GM12878 (cell line): ENCODE data around the gene ZBTB42.

Experiments
- BMI1 ChIP-seq: fragments of 450-650 bp; IDR thresholded peaks from 2 replicates; pipeline ENCODE4 v1.6.1; 2016; ENCODE audit warnings: mild to moderate bottlenecking, moderate library complexity, borderline replicate concordance
- CTCF ChIP-seq, 3 experiments: IDR thresholded peaks in 2 of 3; conservative IDR thresholded peaks in 1 of 3; 2 replicates each; pipeline ENCODE4 v1.5.1; 2011; ENCODE audit warnings: low read depth in 3 of 3, low read length in 3 of 3, mild to moderate bottlenecking in 3 of 3, control low read depth in 2 of 3, moderate library complexity in 2 of 3, inconsistent platforms in 1 of 3, mixed read lengths in 1 of 3; ENCODE audit not compliant: control insufficient read depth in 2 of 3, insufficient read depth in 1 of 3; ENCODE audit errors: extremely low read depth in 1 of 3
- FOS ChIP-seq: IDR thresholded peaks from 3 replicates; pipeline ENCODE4 v1.6.1; 2011; ENCODE audit warnings: borderline replicate concordance; ENCODE audit not compliant: insufficient read length; ENCODE audit errors: extremely low read depth
- HDAC2 ChIP-seq: fragments of 200-600 bp; sonication (generic); IDR thresholded peaks from 2 replicates; pipeline ENCODE4 v1.6.1; 2017
- MTA3 ChIP-seq: IDR thresholded peaks from 2 replicates; pipeline ENCODE4 v1.6.1; 2012; ENCODE audit warnings: low read length, inconsistent platforms, borderline replicate concordance
- RELB ChIP-seq: fragments of 450-650 bp; IDR thresholded peaks from 2 replicates; pipeline ENCODE4 v1.6.1; 2017; ENCODE audit warnings: low read depth, mild to moderate bottlenecking, moderate library complexity
- SP1 ChIP-seq: IDR thresholded peaks from one replicate; pipeline ENCODE4 v1.6.1; 2011; ENCODE audit warnings: low read depth, low read length
- SPI1 ChIP-seq: IDR thresholded peaks from 2 replicates; pipeline ENCODE4 v1.6.1; 2011; ENCODE audit warnings: low read depth, mild to moderate bottlenecking, low read length, moderate library complexity, borderline replicate concordance; ENCODE audit not compliant: insufficient read depth
- SRF ChIP-seq, 2 experiments: IDR thresholded peaks; 2 replicates each; pipeline ENCODE4 v1.6.1; 2011; ENCODE audit warnings: low read depth in 2 of 2, low read length in 2 of 2, mild to moderate bottlenecking in 1 of 2, moderate library complexity in 1 of 2
- ZNF622 ChIP-seq: fragments of 450-650 bp; IDR thresholded peaks from 2 replicates; pipeline ENCODE4 v1.6.1; 2017; ENCODE audit warnings: mild to moderate bottlenecking, inconsistent platforms

- TF ChIP-seq BMI1, result no peak
- TF ChIP-seq SPI1, result no peak
- no peak for TF ChIP-seq SP1
- TF ChIP-seq HDAC2, result no peak
- no peak for TF ChIP-seq CTCF (IDR thresholded peaks at IDR 0.05 in 2 of 3, conservative IDR thresholded peaks at IDR 0.05 in 1 of 3; ENCODE audit: control insufficient read depth in 2 of 3, extremely low read depth in 1 of 3, insufficient read depth in 1 of 3, low read depth in 3 of 3, low read length in 3 of 3)
- TF ChIP-seq RELB, result no peak
- TF ChIP-seq ZNF622, result no peak
- TF ChIP-seq SRF (IDR thresholded peaks at IDR 0.05; ENCODE audit: low read depth in 2 of 2, low read length in 2 of 2), result no peak
- no peak for TF ChIP-seq FOS
- TF ChIP-seq MTA3, result no peak
Observed at GRCh38 chr14:104788161-104788818, 12.6 kb upstream of the ZBTB42 start.
